HepG2 (cell line): ENCODE data around the gene FOXK2. TPM values are rescaled to one million over a fixed set of nuclear protein-coding genes. Genes with fewer than 3 reads are reported as not detected.

ENCODE experiments used
- ELF4 ChIP-seq: sonication (generic); formaldehyde crosslinking; IDR thresholded peaks from 2 replicates; pipeline ENCODE4 v1.5.0; 2020; ENCODE audit warnings: missing genetic modification reagents, mild to moderate bottlenecking, moderate library complexity, borderline replicate concordance
- FOXK1 ChIP-seq: sonication (generic); formaldehyde crosslinking; IDR thresholded peaks from 2 replicates; pipeline ENCODE4 v1.4.0; 2020; ENCODE audit warnings: low read depth, missing genetic modification reagents, borderline replicate concordance
- GABPA ChIP-seq, 2 experiments: IDR thresholded peaks; 2 replicates each; pipeline ENCODE4 v1.6.1; 2011 to 2016; ENCODE audit warnings: low read depth in 2 of 2, low read length in 1 of 2, missing biosample characterization in 1 of 2, missing genetic modification characterization in 1 of 2
- HDAC1 ChIP-seq: sonication (generic); formaldehyde crosslinking; IDR thresholded peaks from 2 replicates; pipeline ENCODE4 v1.5.1; 2020; ENCODE audit warnings: mild to moderate bottlenecking, missing genetic modification reagents
- KAT8 ChIP-seq: IDR thresholded peaks from 2 replicates; pipeline ENCODE4 v1.6.1; 2016; ENCODE audit warnings: missing genetic modification reagents, missing compliant biosample characterization
- MXI1 ChIP-seq: IDR thresholded peaks from 3 replicates; pipeline ENCODE4 v1.6.1; 2012; ENCODE audit warnings: low read depth, low read length, inconsistent platforms, borderline replicate concordance
- POLR2G ChIP-seq: fragments of 200-400 bp; formaldehyde crosslinking; IDR thresholded peaks from 2 replicates; pipeline ENCODE4 v1.6.1; 2018; ENCODE audit warnings: mild to moderate bottlenecking, low read depth, low read length, moderate library complexity
- SIX4 ChIP-seq: sonication (generic); formaldehyde crosslinking; IDR thresholded peaks from 2 replicates; pipeline ENCODE4 v1.4.0; 2020; ENCODE audit warnings: missing genetic modification reagents
- TRIM24 ChIP-seq: sonication (generic); formaldehyde crosslinking; IDR thresholded peaks from 2 replicates; pipeline ENCODE4 v1.8.0; 2022; ENCODE audit warnings: mild to moderate bottlenecking, missing genetic modification reagents
- ZNF101 ChIP-seq: sonication (generic); formaldehyde crosslinking; IDR thresholded peaks from 2 replicates; pipeline ENCODE4 v1.4.0; 2020; ENCODE audit warnings: mild to moderate bottlenecking, low read depth, missing genetic modification reagents, borderline replicate concordance
- ZNF143 ChIP-seq: sonication (generic); formaldehyde crosslinking; IDR thresholded peaks from 2 replicates; pipeline ENCODE4 v1.4.0; 2020; ENCODE audit warnings: missing genetic modification reagents
- ZNF24 ChIP-seq: fragments of 450-650 bp; IDR thresholded peaks from 2 replicates; pipeline ENCODE4 v1.6.1; 2017; ENCODE audit warnings: antibody characterized with exemption, mild to moderate bottlenecking
- ZSCAN21 ChIP-seq: sonication (generic); formaldehyde crosslinking; IDR thresholded peaks from 2 replicates; pipeline ENCODE4 v1.8.0; 2022; ENCODE audit warnings: mild to moderate bottlenecking, missing genetic modification reagents, moderate library complexity, borderline replicate concordance
- polyA plus RNA-seq, 8 experiments: library from polyadenylated mRNA; depleted of rRNA in 3 of 8; stranded (reverse) in 7 of 8; unstranded in 1 of 8; fragments of >200 nt; fragmentation: Illumina TruSeq in 4 of 8; extraction: Trizol in 4 of 8; gene quantifications; 2 replicates each; pipeline versions ENCODE4 v1.2.1 to v1.2.3, GENCODE V29; 2011 to 2016; ENCODE audit warnings: low read depth in 4 of 8, missing spikeins in 1 of 8, mixed read lengths in 1 of 8; ENCODE audit not compliant: insufficient read depth in 1 of 8
- total RNA-seq, 5 experiments: library from RNA; depleted of rRNA; stranded (reverse); fragments of >200 nt; fragmentation: Illumina TruSeq; extraction: Trizol; gene quantifications; 2 replicates each; pipeline ENCODE4 v1.2.3, GENCODE V29; 2016; ENCODE audit warnings: low read depth in 1 of 5
- TF ChIP-seq, protein P1 (sequence below), 2 experiments: fragments of 450-650 bp in 1 of 2; sonication (generic) in 1 of 2; formaldehyde crosslinking in 1 of 2; IDR thresholded peaks; 2 replicates each; pipeline versions ENCODE4 v1.6.1 to v1.8.0; 2016 to 2022; ENCODE audit warnings: antibody characterized with exemption in 1 of 2, mild to moderate bottlenecking in 1 of 2, missing genetic modification reagents in 1 of 2
- TF ChIP-seq, protein P2 (sequence below): sonication (generic); formaldehyde crosslinking; IDR thresholded peaks from 2 replicates; pipeline ENCODE4 v1.5.0; 2020; ENCODE audit warnings: mild to moderate bottlenecking, low read depth, missing genetic modification reagents, borderline replicate concordance
- TF ChIP-seq, protein P3 (sequence below): sonication (generic); formaldehyde crosslinking; IDR thresholded peaks from 2 replicates; pipeline ENCODE4 v1.4.0; 2020; ENCODE audit warnings: missing genetic modification reagents, borderline replicate concordance

Gene FOXK2
- total and polyA plus RNA-seq, 2 of the 13 experiments (the other 11 are each of a cell fraction or from before 2014, with no cell fraction given) = 67.1 to 67.2 TPM

DNA sequence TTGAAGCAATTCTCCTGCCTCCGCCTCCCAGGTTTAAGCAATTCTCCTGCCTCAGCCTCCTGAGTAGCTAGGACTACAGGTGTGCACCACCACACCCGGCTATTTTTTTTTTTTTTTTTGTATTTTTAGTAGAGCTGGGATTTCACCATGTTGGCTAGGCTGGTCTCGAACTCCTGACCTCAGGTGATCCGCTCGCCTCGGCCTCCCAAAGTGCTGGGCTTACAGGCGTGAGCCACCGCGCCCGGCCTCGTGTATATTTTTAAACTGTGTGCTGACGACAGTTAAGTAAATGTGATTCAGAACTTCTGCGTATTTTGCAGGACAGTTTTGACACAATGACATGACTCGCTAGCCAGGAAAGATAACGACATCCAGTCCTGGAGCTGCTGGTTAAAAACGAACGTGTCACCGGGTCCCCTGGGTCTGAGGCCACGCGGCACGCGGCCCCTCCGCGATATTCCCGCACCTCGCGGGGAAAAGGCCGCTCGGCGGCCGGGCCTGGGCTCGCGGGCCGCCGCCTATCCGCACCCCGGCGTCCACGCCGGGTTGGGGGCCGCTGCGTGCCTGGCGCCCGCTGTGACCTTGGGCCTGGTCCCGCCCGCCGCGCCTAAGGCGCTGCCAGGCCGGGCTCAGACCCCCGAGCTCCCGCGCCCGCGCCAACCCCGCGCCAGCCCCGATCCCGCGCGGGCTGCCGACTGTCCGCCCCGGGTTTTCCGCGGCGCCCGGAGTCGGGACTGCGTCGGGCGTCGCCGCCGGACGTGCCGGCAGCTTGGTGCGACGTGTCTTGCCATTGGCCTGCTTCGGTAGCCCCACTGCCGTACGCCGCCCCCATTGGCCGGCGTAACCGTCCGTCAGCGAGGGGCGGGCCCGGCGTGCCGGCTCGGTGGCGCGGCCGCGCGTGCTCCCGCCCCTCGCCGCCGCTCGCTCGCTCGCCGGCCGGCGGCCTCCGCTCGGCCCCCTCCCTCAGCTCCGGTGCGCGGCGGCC, at the start of gene FOXK2 (continued):
- TF ChIP-seq ZNF24 = peak; percentile 68; the same call in 1 of the 2 replicates
- peak; percentile 35; the same call in 2 of the 3 replicates for TF ChIP-seq MXI1
- no peak for TF ChIP-seq SIX4 (CRISPR knock-in tag)
- no peak for TF ChIP-seq ZNF143 (CRISPR knock-in tag)
- peak; percentile 66 for TF ChIP-seq GABPA (IDR thresholded peaks at IDR 0.05; ENCODE audit: low read depth, low read length)
- TF ChIP-seq GABPA (CRISPR knock-in tag; IDR thresholded peaks at IDR 0.05; ENCODE audit: low read depth) = peak; percentile 30; the same call in 1 of the 2 replicates
- no peak for TF ChIP-seq ELF4 (CRISPR knock-in tag)
- 0 out of 2 replicates have a peak, but pooled peaks have one; percentile 16 for TF ChIP-seq KAT8 (CRISPR knock-in tag)
- peak; percentile 64 for TF ChIP-seq POLR2G
- TF ChIP-seq HDAC1 (CRISPR knock-in tag) = peak; percentile 42
- TF ChIP-seq, protein P1, sequence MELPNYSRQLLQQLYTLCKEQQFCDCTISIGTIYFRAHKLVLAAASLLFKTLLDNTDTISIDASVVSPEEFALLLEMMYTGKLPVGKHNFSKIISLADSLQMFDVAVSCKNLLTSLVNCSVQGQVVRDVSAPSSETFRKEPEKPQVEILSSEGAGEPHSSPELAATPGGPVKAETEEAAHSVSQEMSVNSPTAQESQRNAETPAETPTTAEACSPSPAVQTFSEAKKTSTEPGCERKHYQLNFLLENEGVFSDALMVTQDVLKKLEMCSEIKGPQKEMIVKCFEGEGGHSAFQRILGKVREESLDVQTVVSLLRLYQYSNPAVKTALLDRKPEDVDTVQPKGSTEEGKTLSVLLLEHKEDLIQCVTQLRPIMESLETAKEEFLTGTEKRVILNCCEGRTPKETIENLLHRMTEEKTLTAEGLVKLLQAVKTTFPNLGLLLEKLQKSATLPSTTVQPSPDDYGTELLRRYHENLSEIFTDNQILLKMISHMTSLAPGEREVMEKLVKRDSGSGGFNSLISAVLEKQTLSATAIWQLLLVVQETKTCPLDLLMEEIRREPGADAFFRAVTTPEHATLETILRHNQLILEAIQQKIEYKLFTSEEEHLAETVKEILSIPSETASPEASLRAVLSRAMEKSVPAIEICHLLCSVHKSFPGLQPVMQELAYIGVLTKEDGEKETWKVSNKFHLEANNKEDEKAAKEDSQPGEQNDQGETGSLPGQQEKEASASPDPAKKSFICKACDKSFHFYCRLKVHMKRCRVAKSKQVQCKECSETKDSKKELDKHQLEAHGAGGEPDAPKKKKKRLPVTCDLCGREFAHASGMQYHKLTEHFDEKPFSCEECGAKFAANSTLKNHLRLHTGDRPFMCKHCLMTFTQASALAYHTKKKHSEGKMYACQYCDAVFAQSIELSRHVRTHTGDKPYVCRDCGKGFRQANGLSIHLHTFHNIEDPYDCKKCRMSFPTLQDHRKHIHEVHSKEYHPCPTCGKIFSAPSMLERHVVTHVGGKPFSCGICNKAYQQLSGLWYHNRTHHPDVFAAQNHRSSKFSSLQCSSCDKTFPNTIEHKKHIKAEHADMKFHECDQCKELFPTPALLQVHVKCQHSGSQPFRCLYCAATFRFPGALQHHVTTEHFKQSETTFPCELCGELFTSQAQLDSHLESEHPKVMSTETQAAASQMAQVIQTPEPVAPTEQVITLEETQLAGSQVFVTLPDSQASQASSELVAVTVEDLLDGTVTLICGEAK (IDR thresholded peaks at IDR 0.05) = no peak
- TF ChIP-seq, protein P1 (CRISPR knock-in tag; IDR thresholded peaks at IDR 0.05) = no peak; the same call in 1 of the 2 replicates
- TF ChIP-seq, protein P2, sequence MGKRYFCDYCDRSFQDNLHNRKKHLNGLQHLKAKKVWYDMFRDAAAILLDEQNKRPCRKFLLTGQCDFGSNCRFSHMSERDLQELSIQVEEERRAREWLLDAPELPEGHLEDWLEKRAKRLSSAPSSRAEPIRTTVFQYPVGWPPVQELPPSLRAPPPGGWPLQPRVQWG (CRISPR knock-in tag) = no peak
- TF ChIP-seq FOXK1 (CRISPR knock-in tag) = no peak; the same call in 1 of the 2 replicates
- TF ChIP-seq TRIM24 = no peak
- 0 out of 2 replicates have a peak, but pooled peaks have one; percentile 64 for TF ChIP-seq ZSCAN21 (CRISPR knock-in tag)
- TF ChIP-seq, protein P3, sequence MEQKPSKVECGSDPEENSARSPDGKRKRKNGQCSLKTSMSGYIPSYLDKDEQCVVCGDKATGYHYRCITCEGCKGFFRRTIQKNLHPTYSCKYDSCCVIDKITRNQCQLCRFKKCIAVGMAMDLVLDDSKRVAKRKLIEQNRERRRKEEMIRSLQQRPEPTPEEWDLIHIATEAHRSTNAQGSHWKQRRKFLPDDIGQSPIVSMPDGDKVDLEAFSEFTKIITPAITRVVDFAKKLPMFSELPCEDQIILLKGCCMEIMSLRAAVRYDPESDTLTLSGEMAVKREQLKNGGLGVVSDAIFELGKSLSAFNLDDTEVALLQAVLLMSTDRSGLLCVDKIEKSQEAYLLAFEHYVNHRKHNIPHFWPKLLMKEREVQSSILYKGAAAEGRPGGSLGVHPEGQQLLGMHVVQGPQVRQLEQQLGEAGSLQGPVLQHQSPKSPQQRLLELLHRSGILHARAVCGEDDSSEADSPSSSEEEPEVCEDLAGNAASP = 0 out of 2 replicates have a peak, but pooled peaks have one; percentile 28
- TF ChIP-seq ZNF101 (CRISPR knock-in tag) = 0 out of 2 replicates have a peak, but pooled peaks have one; percentile 93
